Measurements from ENCODE around the gene VIPAS39.

Gene VIPAS39

GRCh38 chr14:77495334-77495733 lies 37.9 kb upstream of the VIPAS39 start:
- DNase-seq (ENCODE audit: low read depth) = no peak
- no peak overlapping the region for H3K4me3 ChIP-seq (ENCODE audit: low read depth, low read length)
- TF ChIP-seq, protein P1, sequence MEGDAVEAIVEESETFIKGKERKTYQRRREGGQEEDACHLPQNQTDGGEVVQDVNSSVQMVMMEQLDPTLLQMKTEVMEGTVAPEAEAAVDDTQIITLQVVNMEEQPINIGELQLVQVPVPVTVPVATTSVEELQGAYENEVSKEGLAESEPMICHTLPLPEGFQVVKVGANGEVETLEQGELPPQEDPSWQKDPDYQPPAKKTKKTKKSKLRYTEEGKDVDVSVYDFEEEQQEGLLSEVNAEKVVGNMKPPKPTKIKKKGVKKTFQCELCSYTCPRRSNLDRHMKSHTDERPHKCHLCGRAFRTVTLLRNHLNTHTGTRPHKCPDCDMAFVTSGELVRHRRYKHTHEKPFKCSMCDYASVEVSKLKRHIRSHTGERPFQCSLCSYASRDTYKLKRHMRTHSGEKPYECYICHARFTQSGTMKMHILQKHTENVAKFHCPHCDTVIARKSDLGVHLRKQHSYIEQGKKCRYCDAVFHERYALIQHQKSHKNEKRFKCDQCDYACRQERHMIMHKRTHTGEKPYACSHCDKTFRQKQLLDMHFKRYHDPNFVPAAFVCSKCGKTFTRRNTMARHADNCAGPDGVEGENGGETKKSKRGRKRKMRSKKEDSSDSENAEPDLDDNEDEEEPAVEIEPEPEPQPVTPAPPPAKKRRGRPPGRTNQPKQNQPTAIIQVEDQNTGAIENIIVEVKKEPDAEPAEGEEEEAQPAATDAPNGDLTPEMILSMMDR (IDR thresholded peaks at IDR 0.05; ENCODE audit: insufficient read depth, low read depth, low read length, missing control alignments) = no peak

DNA sequence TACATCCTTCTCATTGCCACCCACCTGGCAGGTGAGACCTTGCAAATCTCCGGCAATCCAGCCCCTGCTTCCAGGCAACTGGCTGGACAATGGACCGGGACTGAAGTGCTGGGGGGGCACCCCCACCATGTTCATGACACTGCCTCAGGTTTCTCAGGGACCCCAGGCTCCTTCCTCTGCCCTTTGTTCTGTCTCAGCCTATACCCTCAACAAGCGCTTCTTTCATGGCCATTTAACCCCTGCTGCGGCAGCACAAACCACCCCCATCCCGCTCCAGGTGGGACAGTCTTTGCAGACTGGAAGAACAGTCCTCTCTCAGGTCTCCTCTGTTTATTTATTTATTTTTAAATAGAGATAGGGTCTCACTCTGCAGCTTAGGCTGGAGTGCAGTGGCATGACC lies 33.7 kb upstream of the VIPAS39 start:
- DNase-seq (ENCODE audit: low read depth) = no peak
- no peak overlapping the region for H3K4me3 ChIP-seq (ENCODE audit: low read depth, low read length)
- TF ChIP-seq, protein P1 (IDR thresholded peaks at IDR 0.05; ENCODE audit: insufficient read depth, low read depth, low read length, missing control alignments) = no peak

GRCh38 chr14:77490347-77490986 lies 33.1 kb upstream of the VIPAS39 start:
- H3K4me3 ChIP-seq (ENCODE audit: low read depth, low read length) = no peak overlapping the region
- TF ChIP-seq, protein P1 (IDR thresholded peaks at IDR 0.05; ENCODE audit: insufficient read depth, low read depth, low read length, missing control alignments) = no peak
- no peak for DNase-seq (ENCODE audit: low read depth)

DNA sequence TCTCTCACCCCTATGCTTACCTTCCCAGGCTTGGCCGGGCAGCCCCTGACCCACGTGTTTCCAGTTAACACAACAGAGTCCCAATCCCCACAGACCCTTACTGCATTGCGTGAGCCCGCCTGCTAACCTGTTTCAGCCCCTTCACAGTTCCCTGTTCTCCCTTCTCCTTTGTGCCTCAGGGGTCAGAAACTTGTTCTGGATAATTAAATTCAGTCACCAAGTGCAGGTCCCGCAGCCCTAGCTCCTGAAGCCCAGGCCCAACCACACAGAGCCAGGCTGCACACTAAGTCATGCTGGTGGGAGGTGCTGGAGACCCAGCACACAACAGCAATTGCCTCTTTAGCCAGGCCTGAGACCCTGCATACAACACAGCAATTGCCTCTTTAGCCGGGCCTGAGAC lies 31.6 kb upstream of the VIPAS39 start:
- TF ChIP-seq, protein P1 (IDR thresholded peaks at IDR 0.05; ENCODE audit: insufficient read depth, low read depth, low read length, missing control alignments) = no peak
- DNase-seq (ENCODE audit: low read depth) = no peak

DNA sequence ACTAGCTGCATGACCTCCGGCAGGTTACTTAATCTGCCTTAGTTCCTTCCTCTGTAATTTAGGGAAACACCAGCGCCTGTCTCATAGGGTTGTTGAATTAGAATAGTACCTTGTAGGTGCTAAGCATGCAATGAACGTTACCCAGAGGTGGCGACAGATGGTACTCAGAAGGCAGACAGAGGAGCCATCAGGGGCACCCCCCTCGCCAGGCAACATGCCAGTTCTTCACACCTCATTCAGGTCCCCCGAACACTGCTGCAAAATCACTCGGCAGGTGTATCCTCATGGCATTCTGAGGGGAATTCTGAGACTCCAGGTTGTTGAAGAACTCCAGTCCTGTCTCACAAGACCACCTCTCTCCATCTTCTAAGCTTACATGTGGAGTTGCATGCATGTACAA lies 31.2 kb upstream of the VIPAS39 start:
- no peak for DNase-seq (ENCODE audit: low read depth)
- TF ChIP-seq, protein P1 (IDR thresholded peaks at IDR 0.05; ENCODE audit: insufficient read depth, low read depth, low read length, missing control alignments) = no peak
- H3K4me3 ChIP-seq (ENCODE audit: low read depth, low read length) = no peak overlapping the region

More for the DNA sequence above, 31.6 kb upstream of the VIPAS39 start:
- no peak overlapping the region for H3K4me3 ChIP-seq (ENCODE audit: low read depth, low read length)

- H3K4me3 ChIP-seq (ENCODE audit: low read depth, low read length) = no peak overlapping the region
- TF ChIP-seq, protein P1 (IDR thresholded peaks at IDR 0.05; ENCODE audit: insufficient read depth, low read depth, low read length, missing control alignments) = no peak
- DNase-seq (ENCODE audit: low read depth) = no peak
Measured at GRCh38 chr14:77485901-77486678, 28.7 kb upstream of the VIPAS39 start.

All from GM12865 (cell line).